ENCODE measurements around the gene NLE1.

NLE1 gene

GRCh38 chr17:35079547-35080423 is 62.3 kb downstream of the NLE1 start:
- DNase-seq (ENCODE audit: low read depth) = peak; percentile 61
- H3K4me3 ChIP-seq (ENCODE audit: low read depth, low read length) = no peak overlapping the region
- TF ChIP-seq, protein P1, sequence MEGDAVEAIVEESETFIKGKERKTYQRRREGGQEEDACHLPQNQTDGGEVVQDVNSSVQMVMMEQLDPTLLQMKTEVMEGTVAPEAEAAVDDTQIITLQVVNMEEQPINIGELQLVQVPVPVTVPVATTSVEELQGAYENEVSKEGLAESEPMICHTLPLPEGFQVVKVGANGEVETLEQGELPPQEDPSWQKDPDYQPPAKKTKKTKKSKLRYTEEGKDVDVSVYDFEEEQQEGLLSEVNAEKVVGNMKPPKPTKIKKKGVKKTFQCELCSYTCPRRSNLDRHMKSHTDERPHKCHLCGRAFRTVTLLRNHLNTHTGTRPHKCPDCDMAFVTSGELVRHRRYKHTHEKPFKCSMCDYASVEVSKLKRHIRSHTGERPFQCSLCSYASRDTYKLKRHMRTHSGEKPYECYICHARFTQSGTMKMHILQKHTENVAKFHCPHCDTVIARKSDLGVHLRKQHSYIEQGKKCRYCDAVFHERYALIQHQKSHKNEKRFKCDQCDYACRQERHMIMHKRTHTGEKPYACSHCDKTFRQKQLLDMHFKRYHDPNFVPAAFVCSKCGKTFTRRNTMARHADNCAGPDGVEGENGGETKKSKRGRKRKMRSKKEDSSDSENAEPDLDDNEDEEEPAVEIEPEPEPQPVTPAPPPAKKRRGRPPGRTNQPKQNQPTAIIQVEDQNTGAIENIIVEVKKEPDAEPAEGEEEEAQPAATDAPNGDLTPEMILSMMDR (conservative IDR thresholded peaks at IDR 0.05; ENCODE audit: low read depth, low read length) = no peak

Data from choroid plexus epithelial cell (primary cell).